DND-41 (cell line): ENCODE results near the gene ADGRD2.
A peak's percentile ranks its signal among the peaks of the same experiment; 100 is the strongest.

Experiments
- ATAC-seq: fragments of 200-7000 bp; cut with Tn5 transposase; 3 replicates; pipeline ENCODE4 v1.9.1; 2021; ENCODE audit warnings: low read depth; ENCODE audit not compliant: insufficient read depth
- DNase-seq: peaks from one replicate; pipeline ENCODE4 v3.0.0-alpha.2; 2020
- H2AFZ ChIP-seq: 2 replicates; pipeline ENCODE4 v1.6.0; 2012; ENCODE audit warnings: low read depth, low read length
- H3K27ac ChIP-seq: 2 replicates; pipeline ENCODE4 v1.5.1; 2012; ENCODE audit warnings: low read length, inconsistent platforms
- H3K27me3 ChIP-seq: fragments of 200-600 bp; sonication (generic); 2 replicates; pipeline ENCODE4 v1.6.0; 2012; ENCODE audit warnings: low read length, mild to moderate bottlenecking, inconsistent platforms; ENCODE audit not compliant: insufficient read depth, poor library complexity
- H3K36me3 ChIP-seq: 2 replicates; pipeline ENCODE4 v1.5.1; 2012; ENCODE audit warnings: low read length, inconsistent platforms; ENCODE audit not compliant: insufficient read depth
- H3K4me1 ChIP-seq: 2 replicates; pipeline ENCODE4 v1.5.1; 2012; ENCODE audit warnings: mild to moderate bottlenecking, low read length; ENCODE audit not compliant: insufficient read depth
- H3K4me2 ChIP-seq: 2 replicates; pipeline ENCODE4 v1.6.0; 2012; ENCODE audit warnings: mild to moderate bottlenecking, moderate library complexity, low read length, inconsistent platforms; ENCODE audit not compliant: insufficient read depth
- H3K4me3 ChIP-seq, 2 experiments: fragments of 200-600 bp in 1 of 2; shearing (Covaris generic) in 1 of 2; 2 replicates each; pipeline ENCODE4 v1.5.1; 2012 to 2016; ENCODE audit warnings: inconsistent platforms in 2 of 2, low read length in 2 of 2, mild to moderate bottlenecking in 2 of 2, low read depth in 1 of 2, moderate library complexity in 1 of 2
- H3K79me2 ChIP-seq: 2 replicates; pipeline ENCODE4 v1.6.0; 2012; ENCODE audit warnings: low read length, inconsistent platforms; ENCODE audit not compliant: insufficient read depth
- H3K9ac ChIP-seq: 2 replicates; pipeline ENCODE4 v1.6.0; 2012; ENCODE audit warnings: low read depth, mild to moderate bottlenecking, inconsistent platforms, low read length, moderate library complexity
- H3K9me3 ChIP-seq: 2 replicates; pipeline ENCODE4 v1.5.1; 2012; ENCODE audit warnings: low read length, moderate library complexity, mild to moderate bottlenecking, inconsistent platforms; ENCODE audit not compliant: insufficient read depth, severe bottlenecking
- H4K20me1 ChIP-seq: 2 replicates; pipeline ENCODE4 v1.6.0; 2012; ENCODE audit warnings: low read length; ENCODE audit not compliant: insufficient read depth
- EZH2 ChIP-seq: IDR thresholded peaks from 3 replicates; pipeline ENCODE4 v1.6.1; 2012; ENCODE audit warnings: borderline replicate concordance, low read depth, mild to moderate bottlenecking, moderate library complexity, low read length, inconsistent platforms; ENCODE audit not compliant: severe bottlenecking
- TF ChIP-seq, protein P1 (sequence below): IDR thresholded peaks from 2 replicates; pipeline ENCODE4 v1.5.1; 2012; ENCODE audit warnings: borderline replicate concordance, low read length, moderate library complexity, mild to moderate bottlenecking; ENCODE audit not compliant: poor library complexity, severe bottlenecking; ENCODE audit errors: extremely low read depth

ADGRD2 gene

DNA sequence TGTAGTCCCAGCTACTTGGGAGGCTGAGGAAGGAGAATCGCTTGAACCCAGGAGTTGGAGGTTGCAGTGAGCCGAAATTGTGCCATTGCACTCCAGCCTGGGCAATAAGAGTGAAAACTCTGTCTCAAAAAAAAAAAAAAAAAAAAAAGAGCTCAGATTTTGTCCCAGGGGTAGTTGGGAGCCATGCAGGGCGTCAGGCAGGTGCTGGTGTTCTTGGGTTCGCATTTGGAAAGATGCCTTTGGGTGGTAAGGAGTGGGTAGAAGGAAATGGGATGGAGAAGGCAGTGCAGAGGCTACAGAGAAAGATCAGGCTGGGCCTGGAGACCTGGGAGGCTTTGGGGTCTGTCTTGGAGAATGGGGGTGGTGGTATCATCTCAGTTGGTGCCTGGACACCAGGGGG, 23.9 kb downstream of the ADGRD2 start:
- Histone ChIP-seq H3K4me3 (no peak overlapping the region), H3K9ac (no peak overlapping the region), H2AFZ (no peak overlapping the region), H4K20me1 (no peaks in the 10 kb centered on the region; the same call in 1 of the 2 replicates), H3K4me1 (no peaks in the 10 kb centered on the region), H3K27ac (no peak overlapping the region), H3K27me3 (no peaks in the 10 kb centered on the region), H3K4me2 (no peak overlapping the region), H3K36me3 (no peaks in the 10 kb centered on the region), H3K79me2 (no peaks in the 10 kb centered on the region), H3K9me3 (no peaks in the 10 kb centered on the region)
- TF ChIP-seq EZH2 = no peak
- TF ChIP-seq, protein P1, sequence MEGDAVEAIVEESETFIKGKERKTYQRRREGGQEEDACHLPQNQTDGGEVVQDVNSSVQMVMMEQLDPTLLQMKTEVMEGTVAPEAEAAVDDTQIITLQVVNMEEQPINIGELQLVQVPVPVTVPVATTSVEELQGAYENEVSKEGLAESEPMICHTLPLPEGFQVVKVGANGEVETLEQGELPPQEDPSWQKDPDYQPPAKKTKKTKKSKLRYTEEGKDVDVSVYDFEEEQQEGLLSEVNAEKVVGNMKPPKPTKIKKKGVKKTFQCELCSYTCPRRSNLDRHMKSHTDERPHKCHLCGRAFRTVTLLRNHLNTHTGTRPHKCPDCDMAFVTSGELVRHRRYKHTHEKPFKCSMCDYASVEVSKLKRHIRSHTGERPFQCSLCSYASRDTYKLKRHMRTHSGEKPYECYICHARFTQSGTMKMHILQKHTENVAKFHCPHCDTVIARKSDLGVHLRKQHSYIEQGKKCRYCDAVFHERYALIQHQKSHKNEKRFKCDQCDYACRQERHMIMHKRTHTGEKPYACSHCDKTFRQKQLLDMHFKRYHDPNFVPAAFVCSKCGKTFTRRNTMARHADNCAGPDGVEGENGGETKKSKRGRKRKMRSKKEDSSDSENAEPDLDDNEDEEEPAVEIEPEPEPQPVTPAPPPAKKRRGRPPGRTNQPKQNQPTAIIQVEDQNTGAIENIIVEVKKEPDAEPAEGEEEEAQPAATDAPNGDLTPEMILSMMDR = no peak
- DNase-seq (no peak), ATAC-seq (no peak)

DNA sequence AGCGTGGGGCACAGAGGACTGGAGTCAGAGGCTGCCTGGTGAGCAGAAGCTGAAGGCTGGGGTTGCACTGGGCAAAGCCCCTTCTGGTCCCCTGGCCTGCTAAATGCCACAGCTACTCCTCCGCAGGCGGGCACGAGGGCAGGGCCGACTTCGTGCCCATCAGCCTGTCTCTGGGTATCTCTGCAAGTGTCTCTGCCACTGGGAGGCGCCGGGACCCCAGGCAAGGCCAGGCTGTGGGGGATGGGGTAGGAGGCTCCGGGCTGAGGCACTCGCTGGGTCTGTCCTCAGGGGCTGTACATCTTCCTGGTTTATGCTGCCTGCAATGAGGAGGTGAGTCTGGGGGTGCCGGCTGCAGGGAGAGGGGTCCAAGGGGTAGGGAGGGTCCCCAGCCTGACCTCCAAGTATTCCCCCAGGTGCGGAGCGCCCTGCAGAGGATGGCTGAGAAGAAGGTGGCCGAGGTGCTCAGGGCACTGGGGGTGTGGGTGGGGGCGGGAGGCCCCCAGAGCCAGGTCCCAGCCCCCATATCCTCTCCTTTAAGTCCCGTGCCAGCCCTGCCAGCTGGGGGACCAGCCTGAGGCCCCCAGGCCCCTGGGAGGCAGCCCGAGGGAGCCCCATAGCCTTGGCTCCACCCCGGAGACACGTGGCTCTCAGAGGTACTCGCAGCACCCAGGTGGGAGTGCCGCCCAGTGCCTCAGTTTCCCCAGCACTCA, 25.1 kb downstream of the ADGRD2 start:
- Histone ChIP-seq H3K4me3 (no peak overlapping the region), H3K4me1 (no peaks in the 10 kb centered on the region), H3K36me3 (no peaks in the 10 kb centered on the region), H3K4me2 (no peak overlapping the region), H3K79me2 (no peaks in the 10 kb centered on the region), H3K9ac (no peak overlapping the region), H2AFZ (no peak overlapping the region), H3K27me3 (no peaks in the 10 kb centered on the region), H4K20me1 (no peaks in the 10 kb centered on the region; the same call in 1 of the 2 replicates), H3K9me3 (no peaks in the 10 kb centered on the region), H3K27ac (no peak overlapping the region)
- no peak for TF ChIP-seq EZH2
- TF ChIP-seq, protein P1 = no peak
- ATAC-seq (no peak), DNase-seq (peak; percentile 9)

DNA sequence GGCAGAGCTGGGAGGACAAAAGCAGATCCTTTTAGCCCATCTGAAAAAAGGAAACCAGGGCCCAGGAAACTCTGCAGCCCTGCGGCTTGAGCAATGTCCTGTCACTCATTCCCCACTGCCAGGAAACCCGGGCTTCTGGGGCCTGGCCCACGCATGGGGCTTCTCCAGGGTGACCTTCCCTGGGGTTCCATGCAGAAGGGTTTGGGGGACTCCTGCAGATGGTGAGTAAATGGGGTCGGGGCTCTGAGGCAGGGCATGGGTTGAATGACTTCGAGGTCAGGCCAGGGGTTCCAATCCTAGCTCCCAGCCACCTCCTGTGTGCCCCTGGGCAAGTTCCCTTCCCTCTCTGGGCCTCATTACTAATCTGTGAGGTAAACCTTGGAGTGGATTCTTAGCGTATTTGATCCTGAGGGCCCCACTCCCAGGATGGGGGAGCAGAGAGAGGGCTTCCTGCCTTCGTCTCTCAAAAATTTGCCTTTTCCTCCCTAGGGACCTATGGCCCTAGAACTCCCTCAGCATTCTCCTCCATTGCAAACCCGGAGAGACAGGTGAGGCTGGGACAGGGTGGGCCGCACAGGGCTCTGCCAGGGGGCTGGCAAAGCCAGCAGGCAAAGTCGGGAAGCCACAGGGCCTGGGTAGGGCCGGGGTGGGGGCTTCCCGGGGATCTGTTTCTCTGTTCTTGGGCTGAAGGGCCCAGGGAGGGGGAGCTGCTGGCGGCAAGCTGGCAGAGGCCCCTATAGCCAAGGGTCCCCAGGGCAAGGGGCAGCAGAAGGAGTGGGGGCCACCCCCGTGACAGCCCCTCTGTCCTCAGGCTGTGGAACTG, 25.8 kb downstream of the ADGRD2 start:
- Histone ChIP-seq H2AFZ (no peak overlapping the region), H3K4me1 (no peaks in the 10 kb centered on the region), H3K27ac (no peak overlapping the region), H3K4me3 (no peak overlapping the region), H3K9ac (no peak overlapping the region), H3K4me2 (no peak overlapping the region), H3K27me3 (no peaks in the 10 kb centered on the region), H3K36me3 (no peaks in the 10 kb centered on the region), H4K20me1 (no peaks in the 10 kb centered on the region; the same call in 1 of the 2 replicates), H3K9me3 (no peaks in the 10 kb centered on the region), H3K79me2 (no peaks in the 10 kb centered on the region)
- TF ChIP-seq, protein P1 = no peak
- no peak for TF ChIP-seq EZH2
- DNase-seq = no peak
- no peak for ATAC-seq
